ENCODE results near the gene PRAC2.
"Not testable (repeated sequence)": the region's sequence is repeated elsewhere in the genome, so short reads cannot be mapped to it uniquely, and the experiment has no call there.

The PRAC2 gene

DNA sequence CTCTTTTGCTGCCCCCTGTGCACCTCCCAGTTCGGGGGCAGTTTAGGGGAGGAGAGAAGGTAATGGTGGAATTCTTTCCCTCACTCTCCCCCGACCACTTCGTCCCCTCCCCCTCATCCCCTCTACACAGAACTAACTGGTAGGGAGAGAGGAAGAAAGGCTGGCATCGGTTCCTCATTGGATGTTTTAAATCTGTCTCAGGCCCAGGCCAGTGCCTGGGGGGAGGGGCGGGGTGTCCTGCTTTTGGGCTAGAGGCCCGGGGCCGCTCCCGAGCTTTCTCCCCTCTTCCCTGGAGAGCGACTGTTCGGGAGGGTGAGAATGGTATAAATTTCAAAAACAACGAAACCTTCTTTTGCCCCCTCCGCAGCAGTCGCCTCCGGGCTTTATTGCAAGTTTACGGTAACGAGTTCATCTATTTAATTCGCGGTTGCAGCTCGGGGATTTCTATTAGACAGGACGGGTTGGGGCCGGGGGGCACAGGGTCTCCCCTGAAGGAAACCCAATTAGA, at the start of gene PRAC2:
Gene PRAC2 (plus strand): TSS at position 271 of the 508 bp plus-strand sequence. CDS start 1,226 bp downstream, outside the sequence.
- DNase-seq (ENCODE audit: low read depth in 3 of 3) = no peak

DNA sequence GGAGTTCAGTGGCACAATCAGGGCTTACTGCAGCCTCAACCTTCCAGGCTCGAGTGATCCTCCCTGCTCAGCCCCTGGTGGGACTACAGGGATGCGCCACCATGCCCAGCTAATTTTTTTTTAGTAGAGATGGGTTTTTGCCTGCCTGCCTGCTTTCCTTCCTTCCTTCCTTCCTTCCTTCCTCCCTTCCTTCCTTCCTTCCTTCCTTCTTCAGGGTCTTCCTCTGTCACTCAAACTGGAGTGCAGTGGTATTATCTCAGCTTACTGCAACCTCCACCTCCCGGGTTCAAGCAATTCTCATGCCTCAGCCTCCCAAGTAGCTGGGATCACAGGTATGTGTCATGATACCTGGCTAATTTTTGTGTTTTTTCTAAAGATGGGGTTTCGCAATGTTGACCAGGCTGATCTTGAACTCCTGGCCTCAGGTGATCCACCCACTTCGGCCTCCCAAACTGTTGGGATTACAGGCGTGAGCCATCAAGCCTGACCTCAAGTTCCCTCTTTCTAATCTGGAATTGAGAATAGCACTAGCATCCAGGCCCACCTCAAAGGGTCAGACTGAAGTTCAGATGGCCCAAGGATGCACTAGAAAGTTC, 45.9 kb upstream of the PRAC2 start:
- no peak for DNase-seq (ENCODE audit: low read depth in 3 of 3)

DNA sequence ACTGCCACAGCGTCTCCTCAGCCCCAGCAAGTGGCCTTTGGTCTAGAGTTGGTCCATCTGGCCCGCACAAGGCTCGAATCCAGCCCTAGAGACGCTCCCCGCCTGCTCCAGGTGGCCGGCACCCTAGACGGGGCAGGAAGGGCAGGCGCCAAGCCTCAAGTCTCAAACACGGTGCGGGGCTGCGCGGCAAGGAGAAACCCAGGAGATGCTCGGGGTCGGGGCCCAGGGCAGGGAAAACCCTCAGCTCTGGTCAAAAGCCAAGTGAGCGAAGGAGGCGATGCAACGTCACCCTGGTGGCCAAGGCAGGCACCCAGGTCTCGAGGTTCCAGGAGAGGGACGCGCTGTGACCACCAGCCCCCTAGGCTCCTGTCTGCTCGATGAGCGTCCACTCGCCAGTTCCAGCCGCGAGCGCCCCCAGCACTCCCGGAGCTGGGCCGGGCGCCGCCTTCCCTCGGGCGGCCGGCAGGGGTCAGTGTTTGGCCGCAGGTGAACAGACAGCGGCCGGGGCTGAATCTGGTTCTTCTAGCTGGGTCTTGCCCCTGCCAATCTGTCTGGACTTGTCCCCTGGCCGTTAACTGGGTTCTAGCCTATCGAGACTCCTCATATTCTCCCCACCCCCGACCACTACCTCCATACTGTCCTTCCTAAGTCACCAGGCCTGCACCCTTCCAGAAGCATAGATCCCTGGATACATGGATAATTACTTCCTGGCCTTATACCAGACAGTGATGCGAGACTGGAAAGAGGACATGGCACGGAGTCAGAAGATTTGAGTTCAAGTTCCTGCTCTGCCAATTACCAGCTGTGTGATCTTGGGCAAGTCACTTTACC, 44.6 kb upstream of the PRAC2 start:
- peak; percentile 44 to 56 (median 46) for DNase-seq (ENCODE audit: low read depth in 3 of 3)

DNA sequence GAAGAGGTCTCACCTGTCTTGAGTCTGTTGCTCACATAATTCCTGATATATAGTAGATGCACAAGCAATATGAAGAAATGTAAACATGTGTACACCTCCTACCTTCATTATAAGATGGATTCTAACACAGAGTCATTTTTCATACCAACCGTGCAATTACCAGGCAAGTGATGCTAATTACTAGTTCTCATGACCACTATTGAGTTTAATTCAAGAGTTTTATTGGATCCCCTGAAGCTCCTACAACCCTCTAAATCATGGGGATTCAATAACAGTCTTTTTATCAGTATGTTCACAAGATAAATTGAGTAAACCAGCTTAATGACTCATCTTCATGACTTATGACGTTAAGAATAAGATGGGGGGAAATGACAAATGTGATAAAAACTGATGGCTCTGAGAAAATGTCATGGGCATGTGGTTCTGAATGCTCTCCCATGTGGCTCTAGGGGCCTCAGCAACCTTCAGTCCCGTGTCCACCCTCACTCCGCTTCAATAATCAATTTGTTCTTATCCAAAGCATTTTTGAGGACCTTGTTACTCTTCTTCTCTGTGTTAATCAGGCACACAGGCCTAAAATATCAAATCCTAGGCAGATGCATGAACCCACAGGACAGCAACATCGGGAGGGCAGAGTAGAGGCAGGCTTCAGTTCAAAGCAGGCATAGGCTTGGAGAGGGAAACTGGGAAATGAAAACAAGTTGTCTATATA, 43.4 kb upstream of the PRAC2 start:
- DNase-seq (ENCODE audit: low read depth in 3 of 3) = no peak

DNA sequence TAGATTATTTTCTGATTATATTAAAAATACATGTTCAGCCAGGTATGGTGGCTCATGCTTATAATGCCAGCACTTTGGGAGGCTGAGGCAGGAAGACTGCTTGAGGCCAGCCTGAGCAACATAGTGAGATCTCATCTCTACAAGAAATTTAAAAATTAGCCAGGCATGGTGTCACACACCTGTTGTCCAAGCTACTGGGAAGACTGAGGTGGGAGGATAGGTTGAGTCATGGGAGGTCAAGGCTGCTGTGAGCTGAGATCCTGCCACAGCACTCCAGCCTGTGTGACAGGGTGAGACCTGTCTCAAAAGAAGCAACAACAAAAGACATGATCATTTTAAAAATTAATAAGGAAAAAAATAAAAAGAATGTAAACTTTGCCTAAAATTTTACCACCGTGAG, 41.4 kb upstream of the PRAC2 start:
- DNase-seq (ENCODE audit: low read depth in 3 of 3) = no peak

DNA sequence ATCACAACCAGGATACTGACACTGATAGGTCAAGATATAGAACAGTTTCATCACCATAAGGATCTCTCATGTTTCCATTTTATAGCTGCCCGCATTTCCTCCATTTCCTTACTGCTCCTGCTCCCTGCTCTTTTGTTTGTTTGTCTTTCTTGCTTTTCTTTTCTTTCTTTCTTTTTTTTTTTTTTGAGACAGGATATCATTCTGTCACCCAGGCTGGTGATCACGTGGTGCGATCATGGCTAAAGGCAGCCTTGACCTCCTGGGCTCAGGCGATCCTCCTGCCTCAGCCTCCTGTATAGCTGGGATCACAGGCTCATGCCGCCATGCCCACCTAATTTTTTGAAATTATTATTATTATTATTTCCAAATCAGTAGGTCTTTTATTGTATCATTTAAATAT, 32.3 kb upstream of the PRAC2 start:
- DNase-seq (ENCODE audit: low read depth in 3 of 3) = no peak

DNA sequence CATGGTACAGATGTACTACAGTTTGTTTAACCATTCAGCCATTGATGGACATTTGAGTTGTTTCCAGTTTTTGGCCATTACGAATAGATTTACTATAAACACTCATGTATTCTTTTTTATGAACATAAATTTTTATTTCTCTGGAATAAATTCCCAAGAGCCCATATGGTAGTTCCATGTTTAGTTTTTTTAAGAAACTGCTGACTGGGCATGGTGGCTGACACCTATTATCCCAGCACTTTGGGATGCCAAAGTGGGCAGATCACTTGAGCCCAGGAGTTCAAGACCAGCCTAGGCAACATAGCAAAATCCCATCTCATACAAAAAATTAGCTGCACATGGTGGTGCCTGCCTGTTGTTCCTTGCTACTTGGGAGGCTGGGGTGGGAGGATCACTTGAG, 30.9 kb upstream of the PRAC2 start:
- no peak for DNase-seq (ENCODE audit: low read depth in 3 of 3)

DNA sequence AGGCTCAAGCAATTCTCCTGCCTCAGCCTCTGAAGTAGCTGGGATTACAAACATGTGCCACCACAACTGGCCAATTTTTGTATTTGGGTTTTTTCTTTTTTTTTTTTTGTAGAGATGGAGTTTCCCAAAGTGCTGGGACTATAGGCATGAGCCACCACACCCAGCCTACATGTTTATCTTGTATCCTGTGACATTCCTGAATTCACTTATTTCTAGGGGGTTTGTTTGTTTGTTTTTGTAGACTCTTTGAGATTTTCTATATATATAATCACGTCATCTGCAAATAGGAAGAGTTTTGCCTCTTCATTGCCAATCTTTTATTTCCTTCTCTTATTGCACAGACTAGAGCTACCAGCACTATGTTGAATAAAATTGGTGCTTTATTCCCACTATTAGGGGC, 29.8 kb upstream of the PRAC2 start:
- no peak for DNase-seq (ENCODE audit: low read depth in 3 of 3)

DNA sequence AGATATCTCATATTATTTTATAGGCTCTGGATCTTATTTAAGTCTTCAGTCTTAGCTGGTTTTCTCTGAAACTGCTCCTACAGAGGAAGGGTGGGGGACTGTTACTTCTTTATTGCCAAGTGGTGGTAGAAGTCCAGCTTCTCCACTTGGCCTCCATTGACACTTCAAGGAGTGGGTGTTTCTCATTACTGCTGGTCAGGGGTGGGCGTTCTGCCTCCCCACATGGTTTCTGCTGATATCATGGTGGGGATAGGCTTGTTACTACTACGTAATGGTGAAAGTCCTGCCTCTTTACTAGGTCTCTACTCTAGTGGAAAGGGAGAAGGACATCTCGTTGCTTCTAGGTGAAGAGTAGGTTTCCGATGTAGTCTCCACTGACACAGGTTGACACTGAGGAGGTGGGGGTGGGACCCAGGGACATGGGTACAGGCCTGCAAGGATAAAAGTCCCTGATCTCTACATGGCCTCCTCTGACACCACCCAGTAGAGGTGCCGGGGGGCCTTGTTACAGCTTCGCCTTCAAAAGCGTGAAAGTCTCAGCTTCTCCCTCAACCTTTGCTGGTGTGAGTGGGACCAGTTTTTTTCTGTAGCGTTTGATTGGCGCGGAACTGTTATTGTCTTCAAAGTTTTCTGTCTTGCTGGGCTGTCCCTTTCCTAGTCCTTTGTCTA, 21.0 kb upstream of the PRAC2 start:
- DNase-seq (ENCODE audit: low read depth in 3 of 3) = no peak

DNA sequence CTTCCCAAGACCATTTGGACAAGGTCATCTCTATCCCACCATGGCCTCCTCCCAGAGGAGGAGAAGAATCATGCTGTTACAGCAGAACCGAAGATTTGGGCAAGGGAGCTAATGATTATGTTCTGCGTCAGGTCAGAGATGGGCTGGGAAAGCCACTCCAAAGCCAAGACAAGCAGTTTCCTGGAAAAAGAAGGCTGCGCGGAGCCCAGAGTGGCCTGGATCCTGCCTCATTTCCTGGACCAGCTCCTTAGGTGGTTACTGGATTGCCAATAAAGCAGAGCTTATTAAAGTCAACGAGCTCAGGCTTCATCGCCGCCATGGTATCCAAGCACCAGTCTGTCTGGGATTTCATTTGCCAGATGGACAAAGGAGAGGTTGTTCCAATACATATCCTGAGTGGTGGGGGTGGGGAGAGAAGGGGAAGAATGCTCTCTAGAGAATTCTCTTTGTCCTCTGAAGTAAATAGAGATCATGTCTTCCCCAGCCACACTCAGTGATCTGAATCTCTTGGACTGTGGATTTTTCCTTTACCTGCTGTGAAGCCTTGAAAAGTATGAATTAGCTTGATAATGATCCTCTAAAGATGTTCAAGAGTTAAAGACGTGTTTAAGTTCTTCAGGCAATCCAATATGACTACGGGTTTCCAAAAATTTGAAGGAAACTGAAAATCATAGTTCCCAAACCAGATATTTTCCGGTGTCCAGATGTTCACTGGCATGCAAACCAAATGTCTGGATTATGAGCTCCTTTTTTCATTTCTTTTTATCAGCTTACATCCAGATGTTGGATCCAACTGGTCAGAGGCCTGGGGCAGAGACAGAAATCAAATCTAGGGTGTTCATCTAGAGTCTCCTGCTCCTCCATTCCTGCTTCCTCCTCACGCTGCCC, 18.4 kb upstream of the PRAC2 start:
- DNase-seq (ENCODE audit: low read depth in 3 of 3) = no peak

DNA sequence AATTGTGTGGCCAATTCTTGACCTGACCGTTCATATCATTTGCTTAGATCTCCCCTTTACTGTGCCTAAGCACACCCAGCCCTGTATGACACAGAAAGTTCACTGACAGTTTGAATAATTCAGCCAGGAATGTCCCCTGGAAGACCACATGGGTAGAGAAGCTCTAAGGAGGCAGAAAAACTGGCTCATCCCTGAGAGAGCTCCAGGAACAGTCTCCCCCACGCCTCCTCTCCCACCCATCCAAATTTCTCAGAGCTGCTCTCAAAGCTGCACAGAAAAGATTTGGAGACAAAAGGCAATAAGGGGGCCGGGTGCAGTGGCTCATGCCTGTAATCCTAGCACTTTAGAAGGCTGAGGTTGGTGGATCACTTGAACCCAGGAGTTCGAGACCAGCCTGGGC, 11.9 kb upstream of the PRAC2 start:
- no peak for DNase-seq (ENCODE audit: low read depth in 3 of 3)

DNA sequence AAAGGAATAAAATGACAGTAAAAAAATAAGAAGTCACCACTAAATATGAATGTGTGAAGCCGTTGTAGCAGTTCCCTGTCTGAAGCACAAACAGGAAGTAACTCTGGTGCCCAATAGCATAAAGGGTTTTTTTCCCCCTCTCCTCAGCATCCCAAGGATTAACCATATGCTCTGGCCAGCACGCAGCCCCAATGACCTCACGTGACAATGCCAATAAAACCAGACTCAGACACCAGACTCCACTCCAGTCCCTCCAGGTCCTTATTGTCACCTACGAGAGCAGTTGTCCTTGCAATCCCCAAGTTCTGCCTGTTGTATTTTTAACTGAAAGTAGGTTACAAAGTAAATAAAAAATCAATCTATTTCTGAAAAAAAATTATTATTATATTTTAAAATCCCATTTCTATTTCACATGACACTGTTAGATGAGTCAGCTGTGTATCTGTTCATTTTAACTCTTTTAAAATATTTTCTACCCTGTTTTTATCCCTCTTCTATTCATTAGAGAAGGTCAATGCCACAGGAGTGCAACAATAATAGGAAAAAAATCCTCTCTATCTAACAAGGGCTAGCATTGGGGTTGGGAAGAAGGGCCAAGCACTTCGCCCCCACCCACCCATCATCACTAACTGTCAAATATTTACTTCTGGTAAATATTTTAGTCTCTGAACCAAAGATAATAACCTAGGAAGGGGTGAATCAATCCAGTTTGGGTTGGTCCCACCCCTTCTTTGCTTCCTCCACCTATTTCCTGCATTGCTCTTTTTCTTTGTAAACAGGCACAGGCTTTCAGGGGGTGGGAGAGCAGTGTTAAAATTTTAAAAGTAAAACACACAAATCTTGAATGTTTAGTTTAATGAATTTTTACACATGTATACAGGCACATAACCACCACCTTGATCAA, 7.2 kb upstream of the PRAC2 start:
- DNase-seq (ENCODE audit: low read depth in 3 of 3) = no peak

DNA sequence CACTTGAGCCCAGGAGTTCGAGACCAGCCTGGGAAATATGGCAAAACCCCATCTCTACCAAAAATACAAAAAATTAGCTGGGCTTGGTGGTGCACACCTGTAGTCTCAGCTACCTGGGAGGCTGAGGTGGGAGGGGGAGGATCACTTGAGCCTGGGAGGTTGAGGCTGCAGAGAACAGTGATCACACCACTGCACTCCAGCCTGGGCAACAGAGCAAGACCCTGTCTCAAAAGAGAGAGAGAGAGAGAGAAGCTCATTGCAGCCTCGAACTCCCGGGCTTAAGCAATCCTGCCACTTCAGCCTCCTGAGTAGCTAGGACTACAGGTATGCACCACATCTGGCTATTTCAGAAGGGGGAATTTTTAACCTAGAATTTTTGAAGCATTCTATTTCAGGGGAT, 6.4 kb upstream of the PRAC2 start:
- DNase-seq (ENCODE audit: low read depth in 3 of 3) = not testable (repeated sequence)

DNA sequence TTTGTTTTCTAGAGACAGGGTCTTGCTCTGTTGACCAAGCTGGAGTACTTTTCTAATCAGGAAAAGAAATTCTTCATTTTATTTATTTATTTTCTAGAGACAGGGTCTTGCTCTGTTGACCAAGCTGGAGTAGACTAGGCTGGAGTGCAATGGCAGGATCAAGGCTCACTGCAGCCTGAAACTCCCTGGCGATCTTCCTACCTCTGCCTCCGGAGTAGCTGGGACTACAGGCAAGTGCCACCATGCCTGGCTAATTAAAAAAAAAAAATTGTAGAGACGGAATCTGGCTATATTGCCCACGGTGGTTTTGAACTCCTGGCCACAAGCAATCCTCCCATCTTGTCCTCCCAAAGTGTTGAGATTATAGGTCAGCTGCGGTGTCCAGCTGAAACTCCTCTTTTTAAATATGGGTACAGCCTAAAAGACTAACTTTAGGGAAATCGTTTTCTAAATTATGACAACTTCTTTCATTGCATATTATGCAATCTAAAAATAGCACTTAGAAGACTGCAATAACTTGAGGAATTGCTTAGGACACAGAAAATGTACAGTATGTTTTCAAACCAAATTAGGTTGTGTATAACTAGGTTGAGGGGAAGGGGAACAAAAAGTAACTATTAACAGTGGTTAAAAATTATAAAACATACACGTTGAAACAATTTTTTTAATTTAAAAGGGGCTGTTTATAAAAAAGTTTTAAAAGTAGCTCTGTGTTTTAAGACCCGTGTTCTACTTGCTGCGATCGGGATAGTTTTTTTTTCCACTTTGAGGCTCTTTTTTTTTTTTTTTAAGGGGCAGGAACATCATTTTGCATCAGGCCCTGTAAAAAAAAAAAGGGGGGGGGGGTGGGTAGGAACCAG, 5.4 kb upstream of the PRAC2 start:
- DNase-seq (ENCODE audit: low read depth in 3 of 3) = no peak

DNA sequence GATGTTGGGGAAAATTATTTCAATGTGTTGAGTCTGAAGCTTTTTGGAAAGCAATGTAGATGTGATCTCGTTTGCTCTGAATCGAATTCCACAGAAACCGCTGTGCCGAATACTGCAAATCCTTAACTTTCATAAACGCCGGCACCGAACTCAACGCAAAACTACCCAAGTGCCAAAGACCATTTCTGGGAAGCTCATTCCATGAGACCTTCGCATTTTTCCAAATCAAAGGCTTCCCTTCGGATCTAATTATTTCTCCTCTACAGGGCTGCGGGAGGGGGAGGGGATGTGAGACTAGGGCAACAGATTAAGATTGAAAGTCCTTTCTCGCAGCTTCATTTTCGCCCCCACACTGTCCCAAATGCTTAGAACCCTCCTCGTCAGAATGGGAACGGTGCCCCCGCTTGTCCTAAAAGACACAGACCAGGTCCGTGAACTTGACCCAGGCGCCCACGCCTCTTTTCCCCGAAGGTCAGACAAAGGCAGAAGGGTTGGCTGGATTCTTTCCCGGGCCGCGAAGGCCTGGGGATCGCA, 4.7 kb upstream of the PRAC2 start:
- DNase-seq (ENCODE audit: low read depth in 3 of 3) = no peak

DNA sequence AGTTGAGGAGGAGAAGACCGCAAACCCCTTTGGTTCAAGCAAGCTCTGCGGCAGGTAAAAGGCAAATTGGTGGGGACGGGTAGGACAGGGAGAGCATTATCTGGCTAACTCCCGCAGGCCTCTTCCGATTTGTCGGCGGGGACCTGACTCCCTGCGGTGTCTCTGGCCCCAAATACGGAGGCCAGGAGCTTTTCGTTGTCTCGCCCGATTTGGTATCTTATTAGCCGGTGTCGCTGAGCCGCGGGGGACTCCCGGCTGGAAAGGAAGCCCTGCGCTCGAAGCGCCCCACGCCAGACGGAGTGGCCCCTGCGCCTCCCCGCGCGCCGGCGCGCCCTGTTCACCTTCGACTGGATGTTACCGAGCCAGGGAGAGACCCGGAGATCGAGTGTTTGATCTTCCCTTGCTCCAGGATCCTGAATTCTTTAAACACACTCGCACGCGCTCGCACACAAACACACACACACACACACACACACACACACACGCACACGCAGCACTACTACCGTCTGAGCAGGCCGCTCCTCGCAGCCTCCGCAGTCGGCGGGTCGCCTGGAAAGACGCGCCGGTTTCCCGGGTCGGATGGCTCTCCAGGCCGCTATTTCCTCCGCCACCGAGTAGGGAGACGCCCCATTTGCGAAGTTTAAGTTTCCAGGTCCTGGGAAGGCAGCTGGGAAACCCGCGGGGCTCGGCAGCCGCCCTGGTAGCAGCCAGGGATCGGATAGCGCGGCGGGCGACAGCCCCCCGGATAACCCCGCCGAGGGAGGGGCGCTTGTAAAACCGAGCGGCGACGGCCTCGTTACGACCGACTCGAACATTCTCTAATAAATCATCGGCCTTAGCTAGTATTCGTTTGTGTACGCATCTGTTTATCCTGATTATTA, 4.0 kb upstream of the PRAC2 start:
- DNase-seq (ENCODE audit: low read depth in 3 of 3) = no peak

DNA sequence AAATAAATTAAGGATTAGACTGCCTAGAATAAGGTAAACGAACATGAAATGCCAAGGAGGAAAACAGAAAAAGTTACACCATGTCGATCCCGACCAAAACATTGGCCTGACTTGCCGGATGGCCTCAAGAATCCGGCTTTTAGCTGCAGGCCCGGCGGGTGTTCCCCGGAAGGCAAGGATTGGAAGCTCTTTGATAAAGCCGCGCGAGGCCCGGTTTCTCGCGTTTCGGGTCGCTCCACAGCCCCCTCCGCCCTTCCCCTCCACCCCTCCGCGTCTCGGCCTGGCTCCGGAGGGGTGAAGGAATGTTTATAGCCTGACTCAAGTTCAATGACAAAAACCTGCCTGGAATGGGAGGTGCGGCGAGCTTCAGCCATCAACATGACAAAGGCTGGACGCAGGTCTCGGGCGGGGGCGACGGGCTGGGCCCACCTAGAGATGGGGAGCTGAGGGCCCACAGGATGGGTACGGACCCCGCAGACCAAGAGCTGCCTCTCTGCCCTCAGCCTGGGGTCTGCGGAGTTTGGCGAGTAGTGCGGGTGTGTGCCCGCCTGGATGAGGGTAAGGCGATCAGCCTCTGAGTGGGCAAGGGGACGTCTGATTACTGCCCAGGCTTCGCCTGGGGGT, 3.2 kb upstream of the PRAC2 start:
- DNase-seq (ENCODE audit: low read depth in 3 of 3) = no peak

Measured in stimulated activated CD4-positive, alpha-beta T cell treated with anti-CD3 and anti-CD28 coated beads, TNF-alpha, amount 100 ng/mL, for 4 hours (primary cell).